DMS79 (cell line): Measurements from ENCODE around the gene ZNF487.
"Not testable (repeated sequence)": the region's sequence is repeated elsewhere in the genome, so short reads cannot be mapped to it uniquely, and the experiment has no call there.

ENCODE experiments used
- DNase-seq: peaks from one replicate; lab custom pipeline; 2025; lab: John Stamatoyannopoulos, UW

ZNF487 gene

GRCh38 chr10:43436291-43437140 lies at the start of gene ZNF487:
Gene ZNF487, plus strand, starts transcription at chr10:43437111. Its CDS starts 38,703 bp downstream, at chr10:43475814.
- DNase-seq: peak; percentile 53

- no peak for DNase-seq
Observed at GRCh38 chr10:43387678-43388032, 49.3 kb upstream of the ZNF487 start.

GRCh38 chr10:43389867-43390266 lies 47.0 kb upstream of the ZNF487 start:
- DNase-seq: no peak

DNA sequence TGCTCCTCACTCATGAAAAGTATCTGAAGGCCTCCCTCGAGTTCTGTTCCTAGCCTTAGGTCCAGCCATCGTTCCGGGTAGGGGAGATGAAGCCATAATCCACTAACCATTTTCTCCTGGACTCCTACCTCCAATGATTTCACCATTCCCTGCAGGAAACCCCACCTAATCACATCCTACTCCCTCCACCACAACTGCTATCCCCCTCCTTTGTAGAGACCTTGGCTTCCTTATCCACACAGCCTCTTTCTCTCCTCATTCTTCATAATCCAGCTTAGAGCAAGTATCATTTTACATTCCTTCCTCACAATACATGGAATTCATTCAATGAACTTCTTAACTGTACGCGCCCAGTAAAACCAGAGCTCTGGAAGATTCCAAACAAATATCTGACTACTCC lies 46.6 kb upstream of the ZNF487 start:
- DNase-seq: no peak

- no peak for DNase-seq
Observed at GRCh38 chr10:43390759-43391158, 46.2 kb upstream of the ZNF487 start.

DNA sequence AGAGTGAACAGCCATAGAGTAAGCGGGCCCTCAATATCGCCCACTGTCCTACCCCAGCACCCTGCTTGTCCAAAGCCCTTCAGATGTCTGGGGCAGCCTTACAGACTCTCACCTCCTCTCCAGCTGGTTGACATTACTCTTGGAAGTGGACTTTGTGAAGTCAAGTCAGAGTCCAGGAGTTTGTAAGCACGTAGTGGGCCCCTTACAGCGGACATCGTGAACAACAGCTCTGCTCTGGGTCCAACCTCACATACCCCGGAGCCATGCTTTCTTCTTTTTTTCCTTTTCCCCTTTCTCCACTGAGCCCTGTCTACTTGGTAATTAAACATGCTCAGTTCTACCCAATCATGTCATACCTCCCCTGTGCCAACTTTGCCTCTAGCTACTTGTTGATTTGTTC lies 45.4 kb upstream of the ZNF487 start:
- DNase-seq: no peak

DNA sequence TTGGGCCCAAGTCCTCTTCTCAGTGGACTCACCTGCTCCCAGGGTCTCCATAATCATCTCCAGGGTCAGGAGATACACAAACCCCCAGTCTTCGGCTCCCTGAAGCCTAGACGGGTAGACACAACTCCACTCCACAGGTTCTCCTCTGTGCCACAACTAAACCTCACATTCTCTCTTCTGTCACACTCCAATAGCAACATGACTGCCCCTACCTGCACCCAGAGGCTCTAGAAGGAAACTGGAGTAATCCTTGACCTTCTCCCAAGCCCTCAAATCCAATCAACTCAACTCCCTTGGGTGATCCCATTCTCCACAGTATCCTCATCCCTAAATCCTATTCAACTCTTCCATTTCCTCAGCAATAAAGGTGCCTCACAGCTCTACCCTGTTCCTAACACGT lies 44.2 kb upstream of the ZNF487 start:
- DNase-seq: no peak

DNA sequence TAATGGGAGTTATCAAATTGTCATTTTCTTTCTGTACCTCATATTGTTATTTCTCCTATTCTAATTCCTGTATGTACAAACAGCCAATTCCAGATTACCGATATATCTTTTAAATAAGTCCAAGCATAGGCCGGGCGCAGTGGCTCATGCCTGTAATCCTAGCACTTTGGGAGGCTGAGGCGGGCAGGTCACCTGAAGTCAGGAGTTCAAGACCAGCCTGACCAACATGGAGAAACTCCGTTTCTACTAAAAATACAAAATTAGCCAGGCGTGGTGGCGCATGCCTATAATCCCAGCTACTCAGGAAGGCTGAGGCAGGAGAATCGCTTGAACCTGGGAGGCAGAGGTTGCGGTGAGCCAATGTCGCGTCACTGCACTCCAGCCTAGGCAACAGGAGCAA lies 43.7 kb upstream of the ZNF487 start:
- not testable (repeated sequence) for DNase-seq

- no peak for DNase-seq
Observed at GRCh38 chr10:43393606-43394360, 43.1 kb upstream of the ZNF487 start.

DNA sequence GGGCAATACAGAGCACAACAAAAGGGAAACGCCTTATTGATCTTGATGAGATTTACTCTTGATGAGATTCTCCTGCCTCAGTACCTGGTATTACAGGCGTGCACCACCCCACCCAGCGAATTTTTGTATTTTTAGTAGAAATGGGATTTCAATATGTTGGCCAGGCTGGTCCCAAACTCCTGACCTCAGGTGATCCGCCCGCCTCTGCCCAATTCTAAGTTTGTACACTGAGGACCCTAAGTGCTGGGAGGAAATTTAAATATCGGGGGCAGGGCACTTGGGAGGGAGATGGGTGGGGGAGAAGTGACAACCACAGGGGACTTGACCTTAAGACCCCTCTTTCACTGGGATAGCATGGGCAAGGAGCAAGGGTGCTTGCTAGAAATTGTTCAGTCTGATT lies 42.0 kb upstream of the ZNF487 start:
- DNase-seq: no peak

- no peak for DNase-seq
Observed at GRCh38 chr10:43395571-43396060, 41.3 kb upstream of the ZNF487 start.

- DNase-seq: peak; percentile 27
Observed at GRCh38 chr10:43396061-43396927, 40.6 kb upstream of the ZNF487 start.

GRCh38 chr10:43396928-43397624 lies 39.8 kb upstream of the ZNF487 start:
- peak; percentile 44 for DNase-seq

DNA sequence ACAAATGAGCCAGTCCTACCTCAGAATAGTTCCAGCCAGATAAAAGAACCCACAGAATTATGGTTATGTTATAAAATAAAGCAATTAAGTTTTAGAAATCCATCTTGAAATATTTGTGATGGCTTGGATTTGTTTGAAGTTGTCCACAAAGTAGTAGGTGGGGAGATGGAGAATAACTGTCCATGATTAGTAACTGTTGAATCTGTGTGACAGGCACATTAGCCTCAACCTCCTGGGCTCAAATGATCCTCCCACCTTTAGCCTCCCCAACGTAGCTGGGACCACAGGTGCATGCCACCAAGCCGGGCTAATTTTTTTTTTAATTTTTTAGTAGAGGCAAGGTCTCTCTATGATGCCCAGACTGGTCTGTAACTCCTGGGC lies 38.0 kb upstream of the ZNF487 start:
- DNase-seq: no peak

DNA sequence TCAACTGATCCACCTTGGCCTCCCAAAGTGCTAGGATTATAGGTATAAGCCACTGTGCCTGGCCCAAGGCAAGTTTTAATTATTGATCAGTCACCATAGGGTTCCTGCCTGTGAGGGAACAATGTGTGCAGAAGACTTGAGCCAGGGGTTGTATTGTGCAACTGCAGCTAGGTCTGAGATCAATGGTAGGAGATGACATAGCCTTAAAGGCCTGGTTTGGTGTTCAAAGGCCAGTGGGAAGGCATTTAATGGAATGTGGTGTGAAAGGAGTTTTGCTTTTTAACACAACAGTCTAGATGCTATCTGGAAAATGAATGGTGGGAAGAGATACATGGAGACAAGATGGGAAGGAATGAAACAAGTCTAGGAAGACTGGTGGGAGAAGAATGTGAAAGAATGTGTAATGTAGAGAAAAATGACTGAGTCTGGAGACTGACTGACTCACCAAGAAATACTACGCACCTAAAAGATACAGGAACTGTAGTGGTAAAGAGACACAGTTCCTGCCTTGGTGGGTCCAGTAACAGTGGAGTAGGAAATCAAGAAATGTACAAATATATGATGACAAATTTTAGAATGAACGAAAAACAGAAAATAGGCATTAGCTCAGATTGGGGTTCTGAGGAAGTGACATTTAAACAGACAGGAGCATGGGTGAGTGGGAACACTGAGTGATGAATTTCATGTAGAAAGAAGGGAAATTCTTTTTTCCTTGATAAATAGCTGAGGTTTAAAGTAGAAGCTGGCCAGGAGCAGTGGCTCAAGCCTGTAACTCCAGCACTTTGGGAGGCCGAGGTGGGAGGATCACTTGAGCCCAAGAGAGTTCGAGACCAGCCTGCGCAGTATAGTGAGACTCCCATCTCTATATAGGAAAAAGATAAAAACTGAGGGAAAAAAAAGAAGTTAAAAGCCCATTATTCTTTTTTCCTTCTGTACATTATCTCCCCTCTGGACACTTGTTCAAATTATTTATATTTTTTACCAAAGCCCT lies 37.3 kb upstream of the ZNF487 start:
- DNase-seq: no peak

DNA sequence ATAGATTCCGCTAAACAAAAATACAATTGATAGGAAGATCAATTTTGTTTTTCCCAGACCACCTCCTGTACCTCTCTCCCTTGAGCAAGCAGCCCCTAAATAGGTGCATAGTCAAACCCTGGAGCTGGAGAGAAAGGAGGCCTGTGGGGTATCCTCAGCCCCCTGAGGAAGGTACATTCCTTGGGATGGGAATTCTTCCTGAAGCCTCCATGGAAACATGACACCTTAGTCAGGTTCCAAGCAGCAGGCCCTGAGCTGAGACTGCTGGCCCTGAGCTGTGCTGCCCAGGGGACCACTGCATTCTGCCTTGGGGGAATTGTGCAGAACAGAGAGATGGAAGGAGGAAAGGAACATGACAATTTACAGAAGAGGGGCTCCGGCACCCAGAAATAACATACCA lies 35.3 kb upstream of the ZNF487 start:
- no peak for DNase-seq

- no peak for DNase-seq
Observed at GRCh38 chr10:43402176-43402575, 34.7 kb upstream of the ZNF487 start.

- DNase-seq: no peak
Observed at GRCh38 chr10:43402880-43403452, 33.9 kb upstream of the ZNF487 start.

DNA sequence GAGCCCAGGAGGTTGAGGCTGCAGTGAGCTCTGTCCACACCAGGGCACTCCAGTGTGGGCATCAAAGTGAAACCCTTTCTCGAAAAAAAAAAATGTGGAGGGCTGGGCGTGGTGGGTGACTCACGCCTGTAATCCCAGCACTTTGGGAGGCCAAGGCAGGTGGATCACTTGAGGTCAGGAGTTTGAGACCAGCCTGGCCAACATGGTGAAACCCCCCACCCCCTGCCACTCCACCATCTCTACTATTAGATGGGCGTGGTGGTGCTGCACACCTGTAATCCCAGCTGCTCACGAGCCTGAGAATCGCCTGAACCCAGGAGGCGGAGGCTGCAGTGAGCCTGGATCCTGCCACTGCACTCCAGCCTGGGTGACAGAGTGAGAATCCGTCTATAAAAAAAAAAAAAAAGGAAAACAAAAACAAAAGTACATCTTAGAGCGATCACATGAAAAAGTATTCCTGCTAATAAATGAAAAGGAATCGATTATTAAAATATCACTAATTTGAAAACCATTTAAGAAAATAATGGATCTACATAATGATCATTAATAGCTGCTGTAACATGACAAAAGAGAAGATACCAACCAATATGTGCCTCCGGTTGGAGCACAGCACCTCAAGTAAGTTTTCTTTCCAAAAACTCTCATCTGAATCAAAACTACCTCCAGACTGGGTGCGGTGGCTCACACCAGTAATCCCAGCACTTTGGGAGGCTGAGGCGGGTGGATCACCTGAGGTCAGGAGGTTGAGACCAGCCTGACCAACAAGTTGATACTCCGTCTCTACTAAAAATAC lies 32.8 kb upstream of the ZNF487 start:
- no peak for DNase-seq
